ENCODE results near the gene DUSP7. TPM values are rescaled to one million over a fixed set of nuclear protein-coding genes. Genes with fewer than 3 reads are reported as not detected.

DUSP7 gene
- total and polyA plus RNA-seq, 2 experiments from 2014 or later, result 6.4 to 13.1 TPM

DNA sequence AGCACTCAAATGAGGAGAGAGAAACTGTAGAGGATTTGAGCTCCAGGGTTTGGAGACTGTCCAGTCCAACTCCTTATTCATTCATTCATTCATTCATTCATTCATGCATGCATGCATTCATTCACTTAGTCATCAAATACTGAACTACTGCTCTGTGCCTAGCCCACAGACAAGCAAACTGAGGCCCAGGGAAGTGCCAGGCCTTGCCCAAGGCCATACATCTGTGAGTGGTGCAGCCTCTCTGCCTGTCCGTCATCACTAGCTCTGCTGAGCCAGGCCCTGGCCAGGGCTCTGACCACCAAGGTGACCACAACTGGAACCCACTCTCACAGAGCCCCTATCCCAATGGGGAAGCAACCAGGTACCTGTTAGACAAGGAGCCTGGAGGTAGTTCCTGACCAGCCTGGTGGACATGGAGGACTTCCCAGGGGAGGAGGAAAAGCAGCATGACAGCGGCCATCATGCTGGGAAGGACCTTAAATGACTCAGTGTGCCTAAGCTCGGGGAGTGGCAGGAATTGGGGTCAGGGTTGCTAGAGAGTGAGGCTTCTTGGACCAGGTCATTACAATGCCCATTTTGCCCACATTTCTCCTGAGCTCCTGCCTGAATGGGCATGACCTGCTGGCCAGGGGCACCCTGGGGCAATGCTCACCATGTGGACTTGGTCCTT is 33.1 kb downstream of the DUSP7 start:
- no peak for DNase-seq (ENCODE audit: low spot score)
- Histone ChIP-seq H3K79me2 (no peaks in the 10 kb centered on the region), H3K36me3 (replicated peaks; ENCODE audit: insufficient read depth, low read depth) (no peaks in the 10 kb centered on the region), H3K4me3 (no peak overlapping the region), H2AFZ (no peak overlapping the region), H3K27ac (no peak overlapping the region), H3K4me2 (no peak overlapping the region), H3K9me3 (ENCODE audit: low read depth) (no peaks in the 10 kb centered on the region), H4K20me1 (ENCODE audit: insufficient read depth, poor library complexity, severe bottlenecking) (no peaks in the 10 kb centered on the region), H3K4me1 (ENCODE audit: insufficient read depth) (no peaks in the 10 kb centered on the region), H3K9me2 (replicated peaks; ENCODE audit: insufficient read depth) (no peaks in the 10 kb centered on the region), H3K27me3 (no peaks in the 10 kb centered on the region)
- TF ChIP-seq EZH2phosphoT487 (IDR thresholded peaks at IDR 0.05; ENCODE audit: low read depth, severe bottlenecking, unreplicated experiment) (no peak), EZH2 (IDR thresholded peaks at IDR 0.05; ENCODE audit: borderline replicate concordance) (no peak)
- TF ChIP-seq, protein P1, sequence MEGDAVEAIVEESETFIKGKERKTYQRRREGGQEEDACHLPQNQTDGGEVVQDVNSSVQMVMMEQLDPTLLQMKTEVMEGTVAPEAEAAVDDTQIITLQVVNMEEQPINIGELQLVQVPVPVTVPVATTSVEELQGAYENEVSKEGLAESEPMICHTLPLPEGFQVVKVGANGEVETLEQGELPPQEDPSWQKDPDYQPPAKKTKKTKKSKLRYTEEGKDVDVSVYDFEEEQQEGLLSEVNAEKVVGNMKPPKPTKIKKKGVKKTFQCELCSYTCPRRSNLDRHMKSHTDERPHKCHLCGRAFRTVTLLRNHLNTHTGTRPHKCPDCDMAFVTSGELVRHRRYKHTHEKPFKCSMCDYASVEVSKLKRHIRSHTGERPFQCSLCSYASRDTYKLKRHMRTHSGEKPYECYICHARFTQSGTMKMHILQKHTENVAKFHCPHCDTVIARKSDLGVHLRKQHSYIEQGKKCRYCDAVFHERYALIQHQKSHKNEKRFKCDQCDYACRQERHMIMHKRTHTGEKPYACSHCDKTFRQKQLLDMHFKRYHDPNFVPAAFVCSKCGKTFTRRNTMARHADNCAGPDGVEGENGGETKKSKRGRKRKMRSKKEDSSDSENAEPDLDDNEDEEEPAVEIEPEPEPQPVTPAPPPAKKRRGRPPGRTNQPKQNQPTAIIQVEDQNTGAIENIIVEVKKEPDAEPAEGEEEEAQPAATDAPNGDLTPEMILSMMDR (IDR thresholded peaks at IDR 0.05; ENCODE audit: poor library complexity), result no peak
- 96% methylated on average over 3 of the region's 3 CpGs for WGBS (ENCODE audit: low lambda C conversion rate, missing lambda C conversion rate)

DNA sequence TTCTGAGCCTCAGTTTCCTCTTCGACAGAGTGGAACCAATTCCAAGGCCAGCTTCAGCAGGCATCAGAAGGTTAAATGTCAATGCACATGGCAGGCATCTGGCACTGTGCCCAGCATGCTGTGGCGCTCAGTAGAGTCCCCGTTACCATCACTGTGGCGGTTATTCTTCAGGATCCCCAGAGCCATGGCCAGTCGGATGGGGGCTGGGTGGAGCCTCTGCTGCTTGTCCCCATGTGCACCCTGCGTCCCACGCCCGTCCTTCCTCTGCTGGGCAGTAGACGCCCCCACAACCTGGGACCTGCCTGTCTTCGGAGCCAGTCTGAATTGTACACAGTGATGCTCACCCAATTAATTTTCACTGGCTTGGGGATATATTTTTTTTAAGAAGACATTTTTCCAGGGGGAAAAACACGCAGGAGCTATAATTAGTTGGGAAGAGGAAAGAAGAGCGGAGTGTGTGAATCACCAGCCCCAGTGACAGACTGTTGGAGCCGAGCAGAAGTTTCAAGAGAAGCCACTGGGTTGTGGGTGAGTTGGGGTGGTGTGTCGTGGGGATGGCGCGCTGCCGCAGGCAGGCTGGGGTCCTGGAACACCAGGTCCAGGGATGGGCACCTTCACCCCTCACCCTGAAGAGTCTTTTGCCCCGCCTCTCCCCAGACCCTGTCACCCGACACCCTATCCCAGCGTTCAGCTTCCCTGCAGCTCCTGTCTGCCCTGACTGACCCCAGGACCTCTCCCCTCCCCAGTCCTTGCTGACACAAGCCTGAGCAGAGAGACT is 33.9 kb downstream of the DUSP7 start:
- no peak for DNase-seq (ENCODE audit: low spot score)
- H3K4me1 ChIP-seq (ENCODE audit: insufficient read depth), result no peaks in the 10 kb centered on the region
- no peaks in the 10 kb centered on the region for H3K27me3 ChIP-seq
- no peaks in the 10 kb centered on the region for H4K20me1 ChIP-seq (ENCODE audit: insufficient read depth, poor library complexity, severe bottlenecking)
- H3K36me3 ChIP-seq (replicated peaks; ENCODE audit: insufficient read depth, low read depth), result no peaks in the 10 kb centered on the region
- no peaks in the 10 kb centered on the region for H3K9me2 ChIP-seq (replicated peaks; ENCODE audit: insufficient read depth)
- H3K4me3 ChIP-seq, result no peak overlapping the region
- no peak overlapping the region for H3K27ac ChIP-seq
- H3K79me2 ChIP-seq, result no peaks in the 10 kb centered on the region
- no peak overlapping the region for H2AFZ ChIP-seq
- no peaks in the 10 kb centered on the region for H3K9me3 ChIP-seq (ENCODE audit: low read depth)
- TF ChIP-seq, protein P1 (IDR thresholded peaks at IDR 0.05; ENCODE audit: poor library complexity), result no peak
- no peak for TF ChIP-seq EZH2 (IDR thresholded peaks at IDR 0.05; ENCODE audit: borderline replicate concordance)
- TF ChIP-seq EZH2phosphoT487 (IDR thresholded peaks at IDR 0.05; ENCODE audit: low read depth, severe bottlenecking, unreplicated experiment), result no peak
- 84% methylated on average over 17 of the region's 20 CpGs for WGBS (ENCODE audit: low lambda C conversion rate, missing lambda C conversion rate)
- no peak overlapping the region for H3K4me2 ChIP-seq

DNA sequence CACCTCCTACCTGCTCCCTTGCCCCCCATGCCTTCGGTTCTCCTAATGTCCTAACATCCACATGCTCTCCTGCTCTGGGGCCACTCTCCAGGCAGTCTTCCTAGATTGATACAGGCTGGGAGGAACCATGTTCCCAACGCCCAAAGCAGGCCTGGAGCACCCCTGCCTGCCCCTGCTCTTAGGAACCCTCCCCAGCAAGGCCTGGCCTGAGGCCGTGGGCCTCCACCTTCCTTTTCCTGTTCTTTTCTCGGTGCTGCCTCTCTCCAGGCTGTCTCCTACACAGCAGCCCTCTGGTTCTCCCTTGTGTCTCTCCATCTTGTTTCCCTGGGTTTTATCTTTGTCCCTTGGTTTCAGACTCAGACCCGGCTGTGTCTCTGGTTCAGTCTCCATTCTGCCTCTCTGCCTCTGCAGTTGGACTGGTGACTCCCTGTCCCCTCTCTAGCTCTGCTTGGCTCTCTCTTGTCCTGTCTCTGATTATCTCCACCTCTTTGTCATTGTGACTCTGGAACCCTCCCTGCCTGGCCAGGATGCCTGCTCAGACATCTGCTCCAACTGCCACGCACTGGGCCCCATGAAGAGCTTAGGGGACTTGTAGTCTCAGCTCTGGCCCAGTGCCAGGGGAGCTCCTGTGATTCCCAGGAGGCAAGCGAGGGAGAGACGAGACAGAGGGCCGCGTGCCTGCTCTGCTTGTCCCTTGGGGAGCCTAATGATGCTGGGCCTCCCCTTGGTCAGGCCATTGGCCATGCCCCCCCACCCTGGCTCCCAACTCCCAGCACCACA is 34.7 kb downstream of the DUSP7 start:
- no peaks in the 10 kb centered on the region for H3K79me2 ChIP-seq
- H3K36me3 ChIP-seq (replicated peaks; ENCODE audit: insufficient read depth, low read depth), result no peaks in the 10 kb centered on the region
- 73% methylated on average over 7 of the region's 10 CpGs for WGBS (ENCODE audit: low lambda C conversion rate, missing lambda C conversion rate)
- no peaks in the 10 kb centered on the region for H4K20me1 ChIP-seq (ENCODE audit: insufficient read depth, poor library complexity, severe bottlenecking)
- no peaks in the 10 kb centered on the region for H3K4me1 ChIP-seq (ENCODE audit: insufficient read depth)
- H3K27me3 ChIP-seq, result no peaks in the 10 kb centered on the region
- H3K27ac ChIP-seq, result no peak overlapping the region
- H3K4me2 ChIP-seq, result no peak overlapping the region
- no peak for DNase-seq (ENCODE audit: low spot score)
- H3K4me3 ChIP-seq, result no peak overlapping the region
- no peaks in the 10 kb centered on the region for H3K9me2 ChIP-seq (replicated peaks; ENCODE audit: insufficient read depth)
- no peaks in the 10 kb centered on the region for H3K9me3 ChIP-seq (ENCODE audit: low read depth)
- TF ChIP-seq EZH2phosphoT487 (IDR thresholded peaks at IDR 0.05; ENCODE audit: low read depth, severe bottlenecking, unreplicated experiment) (no peak), EZH2 (IDR thresholded peaks at IDR 0.05; ENCODE audit: borderline replicate concordance) (no peak)
- TF ChIP-seq, protein P1 (IDR thresholded peaks at IDR 0.05; ENCODE audit: poor library complexity), result no peak
- H2AFZ ChIP-seq, result no peak overlapping the region

Data from hepatocyte (in vitro differentiated cells).